Activated CD8-positive, alpha-beta memory T cell treated with anti-CD3 and anti-CD28 coated beads, Interleukin-2, amount 50 U/mL, for 48 hours (primary cell): ENCODE data around the gene ZFPM1.

Experiments
- DNase-seq: peaks from one replicate; pipeline ENCODE4 v3.0.0-alpha.2; 2020

ZFPM1 gene

DNA sequence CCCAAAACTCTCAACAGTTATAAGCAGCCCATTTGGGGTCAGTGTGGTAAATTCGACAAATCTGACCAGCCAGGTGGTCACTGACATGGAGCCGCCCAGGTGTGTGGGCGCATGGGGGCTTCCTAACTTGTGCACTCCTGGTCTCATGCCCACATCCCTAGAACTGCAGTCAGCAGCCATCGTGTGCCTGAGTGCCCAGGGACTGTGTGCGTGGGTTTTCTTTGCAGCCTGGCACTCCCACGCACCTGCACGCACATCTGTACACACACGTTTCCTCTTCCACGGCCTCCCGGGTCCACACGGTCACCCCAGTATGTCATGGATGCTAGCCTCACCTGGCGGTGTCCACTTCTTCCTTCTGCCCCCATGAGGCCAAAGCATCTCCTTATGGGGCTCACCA is 78.3 kb downstream of the ZFPM1 start:
- no peak for DNase-seq

DNA sequence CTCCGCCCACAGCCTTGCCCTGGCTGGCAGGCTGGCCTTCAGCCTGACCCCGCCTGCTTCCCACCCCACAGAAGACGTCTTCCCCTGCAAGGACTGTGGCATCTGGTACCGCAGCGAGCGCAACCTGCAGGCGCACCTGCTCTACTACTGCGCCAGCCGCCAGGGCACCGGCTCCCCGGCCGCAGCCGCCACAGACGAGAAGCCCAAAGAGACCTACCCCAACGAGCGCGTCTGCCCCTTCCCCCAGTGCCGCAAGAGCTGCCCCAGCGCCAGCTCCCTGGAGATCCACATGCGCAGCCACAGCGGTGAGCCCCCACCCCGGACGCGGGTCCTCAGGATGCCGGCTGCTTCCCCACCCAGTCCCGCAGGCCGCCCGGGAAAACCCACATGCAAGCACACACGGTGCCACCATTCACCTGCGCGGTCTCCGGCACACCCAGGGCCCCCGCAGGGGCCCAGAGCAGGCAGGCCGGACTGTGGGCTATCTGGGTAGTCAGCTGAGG is 78.9 kb downstream of the ZFPM1 start:
- no peak for DNase-seq

DNA sequence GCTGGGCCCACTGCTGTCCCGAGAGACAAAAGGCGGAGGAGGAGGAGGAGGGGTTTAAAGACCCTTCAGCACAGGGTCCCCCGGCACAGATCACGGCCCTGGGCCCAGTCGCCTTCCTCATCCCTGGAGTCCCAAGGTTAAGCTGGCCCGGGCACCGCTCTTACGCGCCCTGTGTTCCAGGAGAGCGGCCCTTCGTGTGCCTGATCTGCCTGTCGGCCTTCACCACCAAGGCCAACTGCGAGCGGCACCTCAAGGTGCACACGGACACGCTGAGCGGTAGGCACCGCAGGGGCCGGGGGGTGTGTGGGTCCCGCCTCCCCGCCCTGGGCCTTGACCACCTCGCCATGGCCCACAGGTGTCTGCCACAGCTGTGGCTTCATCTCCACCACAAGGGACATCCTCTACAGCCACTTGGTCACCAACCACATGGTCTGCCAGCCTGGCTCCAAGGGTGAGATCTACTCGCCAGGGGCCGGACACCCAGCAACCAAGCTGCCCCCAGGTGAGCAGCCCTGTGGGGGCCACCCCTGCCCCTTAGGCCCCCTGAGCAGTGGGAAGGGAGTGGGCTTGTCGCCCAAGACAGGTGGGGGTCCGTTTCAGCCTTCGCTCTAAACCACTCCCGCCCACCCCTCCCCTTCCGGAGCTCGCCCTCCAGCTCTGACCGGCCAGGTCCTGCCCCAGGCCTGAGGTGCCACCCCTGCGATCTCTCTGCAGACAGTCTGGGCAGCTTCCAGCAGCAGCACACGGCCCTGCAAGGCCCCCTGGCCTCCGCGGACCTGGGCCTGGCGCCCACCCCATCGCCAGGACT is 79.6 kb downstream of the ZFPM1 start:
- DNase-seq = no peak

DNA sequence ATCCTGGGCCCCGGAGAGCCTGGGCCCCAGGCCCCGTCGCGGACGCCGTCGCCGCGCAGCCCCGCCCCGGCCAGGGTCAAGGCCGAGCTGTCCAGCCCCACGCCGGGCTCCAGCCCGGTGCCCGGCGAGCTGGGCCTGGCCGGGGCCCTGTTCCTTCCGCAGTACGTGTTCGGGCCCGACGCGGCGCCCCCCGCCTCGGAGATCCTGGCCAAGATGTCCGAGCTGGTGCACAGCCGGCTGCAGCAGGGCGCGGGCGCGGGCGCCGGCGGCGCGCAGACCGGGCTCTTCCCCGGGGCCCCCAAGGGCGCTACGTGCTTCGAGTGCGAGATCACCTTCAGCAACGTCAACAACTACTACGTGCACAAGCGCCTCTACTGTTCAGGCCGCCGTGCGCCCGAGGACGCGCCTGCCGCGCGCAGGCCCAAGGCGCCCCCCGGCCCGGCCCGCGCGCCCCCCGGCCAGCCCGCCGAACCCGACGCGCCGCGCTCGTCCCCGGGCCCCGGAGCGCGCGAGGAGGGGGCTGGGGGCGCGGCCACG is 80.4 kb downstream of the ZFPM1 start:
- no peak for DNase-seq

DNA sequence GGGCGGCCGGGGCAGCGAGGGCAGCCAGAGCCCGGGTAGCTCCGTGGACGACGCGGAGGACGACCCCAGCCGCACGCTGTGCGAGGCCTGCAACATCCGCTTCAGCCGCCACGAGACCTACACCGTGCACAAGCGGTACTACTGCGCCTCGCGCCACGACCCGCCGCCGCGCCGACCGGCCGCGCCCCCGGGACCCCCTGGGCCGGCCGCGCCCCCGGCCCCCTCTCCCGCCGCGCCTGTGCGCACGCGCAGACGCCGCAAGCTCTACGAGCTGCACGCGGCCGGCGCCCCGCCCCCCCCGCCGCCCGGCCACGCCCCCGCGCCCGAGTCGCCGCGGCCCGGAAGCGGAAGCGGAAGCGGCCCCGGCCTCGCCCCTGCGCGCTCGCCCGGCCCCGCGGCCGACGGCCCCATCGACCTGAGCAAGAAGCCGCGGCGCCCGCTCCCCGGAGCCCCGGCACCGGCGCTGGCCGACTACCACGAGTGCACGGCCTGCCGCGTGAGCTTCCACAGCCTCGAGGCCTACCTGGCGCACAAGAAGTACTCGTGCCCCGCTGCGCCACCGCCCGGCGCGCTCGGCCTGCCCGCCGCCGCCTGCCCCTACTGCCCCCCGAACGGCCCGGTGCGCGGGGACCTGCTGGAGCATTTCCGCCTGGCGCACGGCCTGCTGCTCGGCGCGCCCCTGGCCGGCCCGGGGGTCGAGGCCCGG is 81.0 kb downstream of the ZFPM1 start:
- DNase-seq = peak; percentile 92

DNA sequence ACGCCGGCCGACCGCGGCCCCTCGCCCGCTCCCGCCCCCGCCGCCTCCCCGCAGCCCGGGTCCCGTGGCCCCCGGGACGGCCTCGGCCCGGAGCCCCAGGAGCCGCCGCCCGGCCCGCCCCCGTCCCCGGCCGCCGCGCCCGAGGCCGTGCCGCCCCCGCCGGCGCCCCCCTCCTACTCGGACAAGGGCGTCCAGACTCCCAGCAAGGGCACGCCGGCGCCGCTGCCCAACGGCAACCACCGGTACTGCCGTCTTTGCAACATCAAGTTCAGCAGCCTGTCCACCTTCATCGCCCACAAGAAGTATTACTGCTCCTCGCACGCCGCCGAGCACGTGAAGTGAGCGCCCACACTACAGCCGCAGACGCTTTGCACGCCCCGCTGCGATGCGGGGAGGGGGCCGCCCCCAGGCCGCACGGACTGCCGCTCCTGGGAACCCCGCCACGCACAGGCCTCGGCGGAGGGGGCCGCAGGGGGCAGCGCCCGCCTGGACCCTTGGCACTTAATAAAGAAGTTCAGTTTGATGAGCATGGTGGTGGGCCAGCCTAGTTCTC is 81.6 kb downstream of the ZFPM1 start:
- peak; percentile 78 for DNase-seq

DNA sequence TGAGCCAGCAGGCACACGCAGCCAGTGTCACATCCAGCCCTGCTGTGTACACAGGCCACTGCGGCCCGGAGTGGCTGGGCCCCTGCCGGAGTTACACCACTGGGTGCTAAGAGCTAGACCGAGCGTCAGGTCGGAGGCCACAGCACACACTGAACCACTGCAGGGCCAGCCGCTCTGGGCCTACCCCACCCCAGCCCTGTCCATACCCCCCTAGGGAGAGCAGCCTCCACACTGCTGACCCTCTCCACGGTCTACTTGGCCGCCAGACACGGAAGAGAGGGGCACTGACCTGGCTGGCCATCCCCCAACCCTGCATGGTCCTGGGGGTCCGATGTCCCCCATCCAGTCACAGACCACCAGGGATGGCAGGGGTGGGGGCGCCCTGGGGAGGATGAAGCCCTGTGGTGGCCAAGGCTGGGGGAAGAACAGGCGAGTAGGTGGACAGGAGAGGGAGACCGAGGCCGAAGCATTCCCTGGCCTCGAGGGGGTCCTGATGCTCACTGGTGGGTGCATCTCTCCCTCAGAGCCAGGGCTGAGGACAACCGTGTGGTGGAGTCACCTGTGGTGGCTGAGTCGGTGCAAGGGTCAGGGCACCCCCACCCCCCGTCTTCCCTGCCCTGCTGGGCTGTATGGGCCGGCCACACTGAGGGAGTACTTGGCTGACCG is 82.2 kb downstream of the ZFPM1 start:
- DNase-seq = no peak

DNA sequence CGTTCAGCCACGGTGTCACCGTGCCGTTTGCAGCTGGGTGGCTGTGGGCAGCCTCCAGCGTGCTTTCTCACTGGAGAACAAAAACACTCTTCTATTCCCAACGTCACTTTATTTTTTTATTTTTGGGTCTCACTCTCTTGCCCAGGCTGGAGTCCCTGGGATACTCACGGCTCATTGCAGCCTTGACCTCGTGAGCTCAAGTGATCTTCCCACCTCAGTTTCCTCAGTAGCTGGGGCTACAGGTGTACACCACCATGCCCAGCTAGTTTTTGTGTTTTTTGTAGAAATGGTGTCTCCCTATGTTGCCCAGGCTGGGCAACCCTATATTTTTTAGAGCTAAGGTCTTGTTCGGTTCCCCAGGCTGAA is 82.8 kb downstream of the ZFPM1 start:
- no peak for DNase-seq

DNA sequence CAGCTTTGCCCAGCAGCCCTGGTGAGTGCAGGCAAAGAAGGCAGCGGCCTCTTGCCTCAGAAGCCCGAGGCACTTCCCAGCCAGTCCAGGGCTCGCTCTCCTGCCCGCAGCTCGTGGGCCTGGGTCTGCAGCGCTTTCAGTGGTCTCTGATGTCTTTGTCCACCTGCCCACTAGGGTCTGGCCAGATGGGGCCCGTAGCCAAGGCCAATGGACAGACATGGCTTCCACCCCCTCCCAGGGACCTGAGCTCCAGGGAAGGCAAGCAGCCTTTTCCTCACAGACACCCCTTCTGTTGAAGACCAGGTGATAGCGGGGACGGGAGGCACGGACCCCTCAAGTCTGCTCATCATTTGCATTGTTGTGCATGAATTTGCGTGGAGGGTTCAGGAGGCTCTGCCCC is 83.4 kb downstream of the ZFPM1 start:
- DNase-seq = no peak

DNA sequence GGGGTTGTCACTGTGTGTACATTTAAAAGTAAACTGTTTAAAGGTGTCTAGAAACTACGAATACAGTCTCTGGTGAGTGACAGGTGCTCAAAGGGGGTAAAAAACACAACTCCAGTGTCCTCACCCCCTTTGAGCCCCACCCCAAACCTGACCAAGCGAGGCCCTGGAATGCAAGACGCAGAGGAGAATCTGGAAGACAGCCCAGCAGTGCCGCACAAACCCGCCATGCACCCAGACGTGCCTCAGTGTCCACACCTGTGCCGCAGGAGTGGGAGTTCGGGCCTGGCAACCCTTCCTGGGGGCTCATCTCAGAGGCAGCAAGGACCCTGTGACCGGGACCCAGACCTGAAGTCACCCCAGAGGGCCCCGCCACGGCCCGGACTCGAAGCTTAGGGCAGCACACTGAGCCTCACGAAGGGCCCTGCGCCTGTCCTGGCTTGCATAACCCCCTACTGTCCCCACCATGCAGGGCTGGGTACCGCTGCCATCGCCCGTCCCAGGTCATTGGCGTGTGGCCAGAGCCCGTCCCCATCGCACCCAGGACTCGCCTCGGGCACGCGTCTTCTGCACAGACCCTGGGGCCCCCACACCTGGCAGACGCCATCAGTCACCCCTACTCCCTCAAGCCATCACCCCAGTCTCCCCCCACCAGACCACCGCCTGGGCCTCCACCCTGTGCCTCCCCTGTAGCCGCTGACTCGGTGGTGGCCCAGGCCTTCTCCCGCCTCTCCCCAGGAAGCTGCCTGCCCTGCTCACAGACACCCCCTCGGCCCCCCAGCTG is 84.1 kb downstream of the ZFPM1 start:
- DNase-seq = no peak

DNA sequence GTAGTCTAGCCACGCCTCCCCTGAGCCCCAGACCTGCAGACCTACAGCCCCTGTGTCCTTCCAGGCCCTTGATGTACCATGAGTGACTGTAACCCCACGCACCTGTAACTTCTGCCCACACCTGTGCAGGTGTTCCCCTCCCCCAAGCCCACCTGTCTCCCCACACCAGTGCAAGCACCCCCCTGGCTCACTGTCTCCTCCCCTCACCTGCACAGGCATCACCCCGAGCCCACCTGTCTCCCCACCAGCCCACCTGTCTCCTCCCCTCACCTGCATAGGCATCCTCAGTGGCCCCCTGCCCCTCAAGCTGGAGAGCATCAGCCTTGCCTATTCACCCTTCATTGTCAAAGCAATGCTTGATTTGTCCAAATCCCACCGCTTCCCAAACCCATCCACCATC is 84.8 kb downstream of the ZFPM1 start:
- no peak for DNase-seq

DNA sequence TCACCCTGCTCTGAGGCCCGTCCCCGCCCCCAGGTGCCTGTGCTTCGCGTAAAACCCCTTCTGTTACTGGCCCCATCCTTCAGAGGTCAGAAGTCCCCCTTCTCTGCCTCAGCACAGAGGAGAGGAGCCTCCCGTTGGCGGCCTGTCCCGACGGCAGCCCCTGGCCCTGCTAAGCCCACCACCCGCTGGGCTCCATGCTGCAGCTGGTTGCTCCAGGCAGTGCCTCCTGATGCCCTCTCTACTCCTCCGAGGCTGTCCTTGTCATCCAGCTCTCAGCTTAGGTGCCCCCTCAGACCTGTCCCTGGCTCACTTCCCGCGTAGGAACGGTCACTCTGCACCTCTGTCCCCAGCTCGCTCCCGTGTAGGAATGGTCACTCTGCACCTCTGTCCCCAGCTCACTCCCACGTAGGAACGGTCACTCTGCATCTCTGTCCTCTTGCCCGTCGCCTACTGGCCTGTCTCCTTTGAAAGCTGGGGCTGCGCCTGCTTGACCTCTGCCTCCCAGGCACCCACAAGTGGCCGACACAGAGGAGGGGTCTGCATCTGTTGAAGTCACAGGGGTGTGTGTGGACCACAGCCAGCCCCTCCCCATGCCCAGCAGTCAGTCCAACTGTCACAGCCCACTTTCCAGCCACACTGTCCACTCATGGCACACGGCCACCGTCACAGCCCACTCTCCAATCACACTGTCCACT is 85.4 kb downstream of the ZFPM1 start:
- DNase-seq = no peak

DNA sequence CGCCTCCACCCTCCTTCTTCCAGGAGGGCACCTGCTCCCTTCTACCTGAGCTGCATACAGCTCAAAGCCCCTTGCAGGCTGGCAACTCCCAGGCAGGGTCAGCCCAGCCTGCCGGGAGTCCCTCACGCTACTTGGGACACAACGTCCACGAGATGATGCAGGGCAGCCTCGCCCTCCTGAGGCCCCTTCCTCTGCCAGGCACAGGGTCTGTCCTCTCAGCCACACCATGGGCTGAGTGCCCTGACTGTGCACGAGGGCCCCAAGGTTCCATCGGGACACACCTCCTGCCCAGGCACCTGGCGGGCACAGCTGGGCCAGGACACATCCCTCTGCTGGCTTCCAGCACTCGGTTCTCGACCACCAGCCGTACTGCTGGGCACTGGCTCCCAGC is 86.2 kb downstream of the ZFPM1 start:
- DNase-seq = no peak

DNA sequence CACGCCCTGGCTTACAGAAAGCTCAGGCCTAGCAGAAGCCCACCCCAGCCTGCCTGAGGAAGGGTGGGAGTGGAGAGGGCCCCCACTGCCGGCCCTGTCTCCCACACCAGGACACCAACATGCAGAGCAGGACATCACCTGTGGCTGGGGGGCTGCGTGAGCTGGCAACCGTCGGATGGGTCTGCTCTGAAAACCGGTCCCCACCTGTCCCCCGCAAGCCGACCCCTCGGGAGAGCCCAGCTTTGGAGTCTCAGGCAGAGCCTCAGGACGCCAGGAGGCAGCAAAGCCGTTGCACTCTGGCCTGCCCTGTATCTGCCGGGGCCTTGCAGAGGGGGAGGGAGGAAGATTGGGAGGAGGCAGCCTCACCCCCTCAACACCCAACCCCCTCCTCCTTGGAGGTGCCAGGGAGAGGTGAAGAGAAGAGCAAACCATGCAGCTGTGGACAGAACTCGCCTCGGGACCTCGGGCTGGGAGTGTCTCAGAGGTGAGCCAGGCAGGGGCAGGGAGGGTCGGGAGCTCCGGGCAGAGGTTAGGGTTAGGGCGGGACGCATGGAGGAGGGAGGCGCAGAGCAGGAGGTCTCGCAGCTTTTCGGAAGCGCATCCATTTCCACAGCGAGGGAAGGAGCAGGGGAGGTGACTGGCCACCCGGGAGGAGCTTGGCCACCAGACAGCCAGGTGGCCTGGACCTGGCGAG is 86.7 kb downstream of the ZFPM1 start:
- DNase-seq = no peak

DNA sequence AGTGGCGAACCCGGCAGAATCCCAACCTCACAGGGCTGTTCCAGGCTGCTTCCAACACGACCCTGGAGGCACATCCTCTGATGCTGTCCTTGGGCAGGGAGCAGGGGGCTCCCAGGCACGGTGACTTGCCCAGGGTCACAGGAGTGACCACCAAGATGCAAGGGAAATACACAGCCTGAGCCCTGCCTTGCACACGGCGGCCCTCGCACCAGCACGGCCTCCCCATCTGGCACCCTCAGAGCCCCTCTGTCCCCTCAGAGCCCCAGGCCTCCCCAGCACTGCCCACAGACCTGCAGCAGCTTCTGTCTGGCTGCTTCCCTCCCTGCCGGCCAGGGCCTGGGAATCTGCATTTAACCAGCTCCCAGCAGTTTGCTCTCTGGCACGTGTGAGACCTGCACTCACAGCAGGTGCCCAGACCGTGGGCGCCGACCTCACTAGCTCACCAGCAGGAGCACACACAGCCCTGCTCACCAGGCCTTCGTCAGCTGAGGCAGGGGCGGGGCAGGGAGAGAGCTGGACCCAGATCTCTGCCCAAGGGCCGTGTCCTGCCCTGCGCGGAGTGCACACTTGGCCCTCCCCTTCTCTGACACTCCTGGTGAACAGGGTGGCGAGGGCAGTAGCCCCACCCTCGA is 87.4 kb downstream of the ZFPM1 start:
- DNase-seq = no peak

DNA sequence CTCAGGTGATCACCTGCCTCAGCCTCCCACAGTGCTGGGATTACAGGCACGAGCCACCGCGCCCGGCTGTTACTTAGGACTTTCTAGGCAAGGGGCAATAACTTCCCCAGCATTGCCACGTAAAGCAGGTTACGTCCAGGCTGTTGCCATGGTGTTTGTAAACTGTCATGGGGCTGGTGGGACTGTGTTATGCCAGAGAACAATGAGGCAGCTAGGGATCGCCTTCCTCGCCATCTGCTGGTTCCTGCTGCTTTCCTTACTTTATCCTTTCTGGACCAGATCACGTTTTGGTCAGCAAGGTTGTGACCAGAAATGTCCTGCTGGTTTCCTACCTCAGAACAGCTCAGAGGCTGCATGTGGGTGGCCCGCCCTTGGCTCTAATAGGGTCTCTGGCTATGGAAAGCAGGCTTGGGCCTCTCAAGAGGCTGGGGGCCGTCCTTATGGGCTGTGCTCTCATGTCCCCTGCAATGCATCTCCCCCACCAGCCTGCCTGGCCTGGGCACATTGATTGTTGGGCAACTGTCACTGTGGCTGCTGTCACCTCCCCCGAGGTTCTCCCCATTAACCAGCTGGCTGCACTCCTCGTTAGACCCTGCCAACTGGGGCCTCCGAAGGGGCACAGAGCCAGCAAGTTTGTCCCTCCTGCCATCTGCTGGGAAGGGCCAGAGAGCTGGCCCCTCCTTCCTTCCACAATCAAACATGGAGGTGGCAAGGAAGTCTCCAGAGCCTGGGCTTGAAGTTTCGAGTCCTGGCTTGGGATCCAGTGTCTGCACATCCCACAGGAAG is 88.9 kb downstream of the ZFPM1 start:
- DNase-seq = no peak

DNA sequence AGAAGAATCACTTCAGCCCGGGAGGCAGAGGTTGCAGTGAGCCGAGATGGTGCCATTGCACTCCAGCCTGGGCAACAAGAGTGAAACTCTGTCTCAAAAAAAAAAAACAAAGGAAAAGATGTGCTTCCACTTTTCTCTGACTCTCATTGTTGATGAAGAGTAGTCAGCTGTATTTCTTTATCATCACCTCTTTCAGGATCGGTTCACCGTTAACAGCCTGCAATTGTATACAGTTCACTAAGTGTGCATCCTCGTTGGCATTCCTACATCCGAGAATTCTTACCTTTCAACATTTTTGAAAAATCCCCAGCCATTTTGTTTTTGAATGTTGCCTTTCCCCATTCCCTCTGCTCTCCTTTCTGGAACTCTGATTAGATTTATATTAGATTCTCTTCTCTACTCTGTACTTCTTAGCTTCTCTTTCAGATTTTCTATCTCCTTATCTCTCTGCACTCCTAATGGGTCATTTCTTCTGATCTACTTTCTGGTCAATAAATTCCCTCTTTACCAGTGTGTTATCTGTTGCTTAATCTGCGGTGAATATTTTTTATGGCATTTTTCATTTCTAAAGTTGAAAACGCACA is 90.2 kb downstream of the ZFPM1 start:
- DNase-seq = no peak

DNA sequence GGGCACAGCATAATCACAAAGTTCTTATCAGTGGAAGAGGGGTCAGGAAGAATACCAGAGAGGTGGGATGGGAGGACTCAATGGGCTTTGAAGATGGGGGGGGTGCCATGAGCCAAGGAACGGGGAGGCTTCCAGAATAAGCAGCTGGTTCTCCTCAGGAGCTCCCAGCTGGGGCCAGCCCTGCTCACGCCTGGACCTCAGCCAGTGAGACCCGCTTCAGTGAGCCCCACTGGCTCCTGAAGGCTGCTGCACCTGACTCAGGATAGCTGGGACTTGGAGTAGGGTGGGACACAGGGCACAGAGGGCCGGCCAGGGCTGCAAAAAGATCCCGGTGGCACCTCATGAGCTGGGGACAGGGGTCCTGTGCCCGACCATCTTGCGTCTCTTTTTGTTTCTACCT is 92.7 kb downstream of the ZFPM1 start:
- DNase-seq = no peak

DNA sequence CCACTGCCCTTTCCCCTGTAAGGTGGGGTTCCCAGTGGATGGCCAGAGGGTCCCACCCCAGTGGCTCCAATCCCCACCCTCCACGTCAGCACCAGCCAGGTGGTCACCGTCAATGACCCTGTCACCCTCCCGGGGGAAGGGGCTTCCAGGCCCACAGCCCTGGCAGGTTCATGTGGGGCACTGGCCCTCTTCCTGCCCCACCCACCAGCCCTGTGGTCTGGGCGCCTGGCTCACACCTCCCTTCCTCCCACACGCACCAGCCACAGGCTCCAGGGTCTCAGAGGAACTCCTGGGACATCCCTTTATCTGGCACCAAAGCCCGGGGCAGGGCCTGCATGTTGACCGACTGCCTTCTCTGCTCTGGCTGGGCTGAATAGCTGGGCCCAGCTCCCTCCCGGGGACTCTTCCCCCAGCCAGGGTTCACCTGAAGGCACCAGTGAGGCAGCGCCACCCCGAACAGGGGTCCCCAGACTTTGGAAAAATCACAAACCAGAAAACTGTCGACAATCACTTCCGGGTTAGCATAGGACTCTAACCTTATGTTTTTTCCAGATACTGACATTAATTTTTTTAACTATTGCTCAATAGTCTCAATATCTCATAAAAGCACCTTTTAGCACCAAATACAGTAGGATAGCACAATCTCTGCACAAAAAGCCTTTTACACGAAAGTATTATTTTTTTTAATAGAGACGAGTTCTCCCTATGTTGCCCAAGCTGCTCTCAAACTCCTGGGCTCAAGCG is 95.2 kb downstream of the ZFPM1 start:
- DNase-seq = no peak
